ENCODE measurements around the gene MAP1B. TPM values are rescaled to one million over a fixed set of nuclear protein-coding genes. Genes with fewer than 3 reads are reported as not detected.

Gene MAP1B
- total RNA-seq, 1 donor from 2014 or later, result 22.4 TPM

- H3K27ac ChIP-seq (ENCODE audit: low read depth, low read length), result no peak overlapping the region
- H3K4me3 ChIP-seq (ENCODE audit: low read length in 3 of 3), result no peak overlapping the region
- H3K4me1 ChIP-seq (ENCODE audit: control insufficient read depth in 3 of 3, insufficient read depth in 3 of 3, low read length in 3 of 3), result no peaks in the 10 kb centered on the region
- no peak overlapping the region for H3K9ac ChIP-seq (ENCODE audit: low read depth in 1 of 3, low read length in 3 of 3)
- H3K9me3 ChIP-seq (ENCODE audit: control insufficient read depth in 3 of 3, low read length in 3 of 3), result no peaks in the 10 kb centered on the region
- H3K36me3 ChIP-seq (ENCODE audit: control insufficient read depth in 3 of 3, insufficient read depth in 3 of 3, low read length in 3 of 3), result no peaks in the 10 kb centered on the region
- peaks cover 0 to 2% (median 0%) of the 10 kb centered on the region in 3 donors for H3K27me3 ChIP-seq (ENCODE audit: control insufficient read depth in 3 of 3, insufficient read depth in 3 of 3, low read length in 3 of 3)
Observed at GRCh38 chr5:72125271-72125940, 18.1 kb downstream of the MAP1B start.

DNA sequence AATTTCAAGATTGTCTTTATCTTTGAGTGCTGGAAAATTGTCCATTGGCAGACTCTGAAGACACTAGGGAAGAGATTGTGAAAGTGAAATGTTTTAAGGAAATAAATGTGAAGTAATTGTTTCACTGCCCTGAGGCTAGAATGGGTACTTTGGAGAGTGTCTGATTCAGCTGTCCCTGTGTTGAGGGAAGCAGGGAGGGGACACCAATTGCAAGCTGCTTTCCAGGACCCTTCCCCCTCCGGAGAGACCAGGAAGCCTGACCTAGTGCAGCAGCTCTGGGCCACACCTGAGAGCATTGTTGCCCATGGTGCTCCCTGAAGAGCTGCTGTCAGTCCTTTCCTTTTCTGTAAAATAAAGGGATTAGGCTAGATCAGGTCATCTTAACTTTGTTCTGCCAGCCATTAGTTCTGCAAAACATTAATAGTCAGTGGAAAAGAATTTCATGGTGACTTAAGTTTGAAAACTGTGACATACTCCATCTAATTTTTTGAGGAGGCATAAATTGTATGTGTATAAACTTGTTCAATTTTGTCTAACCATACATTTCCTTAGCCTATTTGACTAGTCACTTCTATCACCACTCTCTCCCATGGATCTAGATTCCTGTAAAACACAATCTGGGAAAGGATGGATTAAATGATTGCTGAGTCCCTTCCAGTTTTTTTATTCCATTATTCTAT, 18.8 kb downstream of the MAP1B start:
- Histone ChIP-seq H3K27me3 (ENCODE audit: control insufficient read depth in 3 of 3, insufficient read depth in 3 of 3, low read length in 3 of 3) (peaks cover 0 to 2% (median 0%) of the 10 kb centered on the region in 3 donors), H3K9me3 (ENCODE audit: control insufficient read depth in 3 of 3, low read length in 3 of 3) (no peaks in the 10 kb centered on the region), H3K27ac (ENCODE audit: low read depth, low read length) (no peak overlapping the region), H3K4me1 (ENCODE audit: control insufficient read depth in 3 of 3, insufficient read depth in 3 of 3, low read length in 3 of 3) (no peaks in the 10 kb centered on the region), H3K9ac (ENCODE audit: low read depth in 1 of 3, low read length in 3 of 3) (no peak overlapping the region), H3K4me3 (ENCODE audit: low read length in 3 of 3) (no peak overlapping the region), H3K36me3 (ENCODE audit: control insufficient read depth in 3 of 3, insufficient read depth in 3 of 3, low read length in 3 of 3) (no peaks in the 10 kb centered on the region)

GRCh38 chr5:72126796-72127195, 19.5 kb downstream of the MAP1B start:
- no peaks in the 10 kb centered on the region for H3K9me3 ChIP-seq (ENCODE audit: control insufficient read depth in 3 of 3, low read length in 3 of 3)
- no peak overlapping the region for H3K27ac ChIP-seq (ENCODE audit: low read depth, low read length)
- no peaks in the 10 kb centered on the region for H3K36me3 ChIP-seq (ENCODE audit: control insufficient read depth in 3 of 3, insufficient read depth in 3 of 3, low read length in 3 of 3)
- H3K4me1 ChIP-seq (ENCODE audit: control insufficient read depth in 3 of 3, insufficient read depth in 3 of 3, low read length in 3 of 3), result no peaks in the 10 kb centered on the region
- no peak overlapping the region for H3K9ac ChIP-seq (ENCODE audit: low read depth in 1 of 3, low read length in 3 of 3)
- H3K27me3 ChIP-seq (ENCODE audit: control insufficient read depth in 3 of 3, insufficient read depth in 3 of 3, low read length in 3 of 3), result peaks cover 0 to under 1% (median 0%) of the 10 kb centered on the region in 3 donors
- H3K4me3 ChIP-seq (ENCODE audit: low read length in 3 of 3), result no peak overlapping the region

DNA sequence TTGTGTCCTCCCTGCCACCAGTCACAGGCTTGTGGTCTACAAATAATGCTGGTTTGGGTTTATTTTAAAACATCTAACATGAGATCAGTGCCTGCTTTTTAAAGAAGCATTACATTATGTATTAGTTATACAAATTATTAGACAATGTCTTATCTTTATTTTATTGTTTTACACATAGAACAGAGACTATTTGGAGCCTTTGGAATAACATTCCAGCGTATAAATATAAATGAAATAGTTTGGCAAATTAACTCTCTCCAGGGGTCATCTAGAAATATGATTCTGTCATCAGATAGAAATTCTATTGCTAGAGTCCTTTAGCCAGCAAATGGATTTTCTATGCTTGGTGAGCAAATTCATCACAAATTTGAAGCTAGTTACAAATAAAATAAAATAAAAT, 22.4 kb downstream of the MAP1B start:
- H3K4me1 ChIP-seq (ENCODE audit: control insufficient read depth in 3 of 3, insufficient read depth in 3 of 3, low read length in 3 of 3), result no peaks in the 10 kb centered on the region
- H3K27ac ChIP-seq (ENCODE audit: low read depth, low read length), result no peak overlapping the region
- H3K27me3 ChIP-seq (ENCODE audit: control insufficient read depth in 3 of 3, insufficient read depth in 3 of 3, low read length in 3 of 3), result no peaks in the 10 kb centered on the region
- no peak overlapping the region for H3K4me3 ChIP-seq (ENCODE audit: low read length in 3 of 3)
- H3K9me3 ChIP-seq (ENCODE audit: control insufficient read depth in 3 of 3, low read length in 3 of 3), result no peaks in the 10 kb centered on the region
- no peak overlapping the region for H3K9ac ChIP-seq (ENCODE audit: low read depth in 1 of 3, low read length in 3 of 3)
- no peaks in the 10 kb centered on the region for H3K36me3 ChIP-seq (ENCODE audit: control insufficient read depth in 3 of 3, insufficient read depth in 3 of 3, low read length in 3 of 3)

- no peaks in the 10 kb centered on the region for H3K27me3 ChIP-seq (ENCODE audit: control insufficient read depth in 3 of 3, insufficient read depth in 3 of 3, low read length in 3 of 3)
- H3K9me3 ChIP-seq (ENCODE audit: control insufficient read depth in 3 of 3, low read length in 3 of 3), result no peaks in the 10 kb centered on the region
- H3K4me1 ChIP-seq (ENCODE audit: control insufficient read depth in 3 of 3, insufficient read depth in 3 of 3, low read length in 3 of 3), result no peaks in the 10 kb centered on the region
- no peaks in the 10 kb centered on the region for H3K36me3 ChIP-seq (ENCODE audit: control insufficient read depth in 3 of 3, insufficient read depth in 3 of 3, low read length in 3 of 3)
- H3K4me3 ChIP-seq (ENCODE audit: low read length in 3 of 3), result no peak overlapping the region
- H3K27ac ChIP-seq (ENCODE audit: low read depth, low read length), result no peak overlapping the region
- H3K9ac ChIP-seq (ENCODE audit: low read depth in 1 of 3, low read length in 3 of 3), result no peak overlapping the region
Observed at GRCh38 chr5:72130351-72130761, 23.1 kb downstream of the MAP1B start.

DNA sequence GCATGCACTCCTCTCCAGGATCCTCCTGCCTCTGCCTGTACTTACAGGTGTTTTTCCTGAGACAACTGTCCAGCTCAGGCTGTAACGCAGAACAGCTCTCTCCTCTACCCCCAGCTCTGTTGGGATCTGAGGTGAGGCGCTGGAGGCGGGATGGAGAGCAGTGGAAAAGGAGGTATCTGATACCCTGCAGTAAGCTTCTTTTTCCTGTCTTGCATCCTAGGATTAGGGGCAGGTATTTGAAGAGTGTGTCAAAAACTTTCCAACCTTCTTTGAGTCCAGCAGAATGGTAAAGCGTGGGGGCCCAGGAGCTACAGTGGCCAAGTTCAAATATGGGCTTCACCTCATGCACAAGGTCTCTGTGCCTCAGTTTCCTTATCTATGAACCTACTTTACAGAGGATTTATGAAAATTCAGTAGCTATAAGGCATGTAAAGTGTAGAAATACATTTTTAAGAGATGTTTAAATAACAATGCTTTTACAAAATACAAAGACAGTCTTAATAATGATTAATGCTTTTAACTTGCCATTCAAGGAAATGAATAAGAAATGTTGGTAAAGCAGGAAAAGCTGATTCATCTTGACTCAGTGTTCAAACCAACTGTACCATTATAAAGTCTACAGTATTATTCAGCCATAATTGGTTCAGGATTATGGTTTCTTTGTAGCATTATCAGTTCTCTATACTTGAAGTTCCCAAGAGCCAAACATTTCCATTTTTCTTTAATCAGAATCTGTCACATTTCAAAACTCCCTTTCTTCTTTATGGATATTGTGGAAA, 26.1 kb downstream of the MAP1B start:
- no peaks in the 10 kb centered on the region for H3K9me3 ChIP-seq (ENCODE audit: control insufficient read depth in 3 of 3, low read length in 3 of 3)
- H3K4me1 ChIP-seq (ENCODE audit: control insufficient read depth in 3 of 3, insufficient read depth in 3 of 3, low read length in 3 of 3), result no peaks in the 10 kb centered on the region
- no peak overlapping the region for H3K27ac ChIP-seq (ENCODE audit: low read depth, low read length)
- H3K27me3 ChIP-seq (ENCODE audit: control insufficient read depth in 3 of 3, insufficient read depth in 3 of 3, low read length in 3 of 3), result no peaks in the 10 kb centered on the region
- no peak overlapping the region for H3K4me3 ChIP-seq (ENCODE audit: low read length in 3 of 3)
- H3K36me3 ChIP-seq (ENCODE audit: control insufficient read depth in 3 of 3, insufficient read depth in 3 of 3, low read length in 3 of 3), result no peaks in the 10 kb centered on the region
- H3K9ac ChIP-seq (ENCODE audit: low read depth in 1 of 3, low read length in 3 of 3), result no peak overlapping the region

GRCh38 chr5:72134226-72134899, 27.1 kb downstream of the MAP1B start:
- H3K27ac ChIP-seq (ENCODE audit: low read depth, low read length), result no peak overlapping the region
- no peaks in the 10 kb centered on the region for H3K4me1 ChIP-seq (ENCODE audit: control insufficient read depth in 3 of 3, insufficient read depth in 3 of 3, low read length in 3 of 3)

DNA sequence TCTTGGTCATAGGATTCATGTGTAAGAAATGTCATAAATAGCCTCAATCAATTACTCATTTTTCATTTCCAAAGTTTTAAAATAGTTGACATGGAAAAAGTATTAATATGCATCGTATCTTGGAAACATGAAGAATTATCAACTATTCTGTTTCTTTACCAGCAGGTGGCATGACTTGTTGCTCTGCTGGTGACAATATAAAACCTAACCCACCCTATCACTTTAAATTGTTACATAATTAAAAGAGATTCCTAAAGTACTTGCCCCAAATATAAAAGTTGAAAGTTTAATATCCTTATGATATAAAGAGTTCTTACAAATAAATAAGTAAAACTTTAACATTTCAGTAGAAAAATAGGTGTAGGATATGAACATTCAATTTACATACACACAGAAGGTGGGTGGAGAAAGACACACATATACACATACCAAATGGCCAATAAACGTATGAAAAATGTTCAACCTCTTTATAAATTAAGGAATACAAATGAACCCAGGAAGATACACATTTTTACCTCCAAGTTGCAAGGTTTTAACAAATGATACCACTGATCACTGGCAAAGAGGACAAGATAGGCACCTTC, 30.6 kb downstream of the MAP1B start:
- Histone ChIP-seq H3K4me1 (ENCODE audit: control insufficient read depth in 3 of 3, insufficient read depth in 3 of 3, low read length in 3 of 3) (peaks cover 5 to 15% (median 5%) of the 10 kb centered on the region in 3 donors), H3K9ac (ENCODE audit: low read depth in 1 of 3, low read length in 3 of 3) (no peak overlapping the region)

More at GRCh38 chr5:72134226-72134899, 27.1 kb downstream of the MAP1B start:
- Histone ChIP-seq H3K9ac (ENCODE audit: low read depth in 1 of 3, low read length in 3 of 3) (no peak overlapping the region), H3K27me3 (ENCODE audit: control insufficient read depth in 3 of 3, insufficient read depth in 3 of 3, low read length in 3 of 3) (no peaks in the 10 kb centered on the region), H3K4me3 (ENCODE audit: low read length in 3 of 3) (no peak overlapping the region), H3K36me3 (ENCODE audit: control insufficient read depth in 3 of 3, insufficient read depth in 3 of 3, low read length in 3 of 3) (no peaks in the 10 kb centered on the region), H3K9me3 (ENCODE audit: control insufficient read depth in 3 of 3, low read length in 3 of 3) (no peaks in the 10 kb centered on the region)

DNA sequence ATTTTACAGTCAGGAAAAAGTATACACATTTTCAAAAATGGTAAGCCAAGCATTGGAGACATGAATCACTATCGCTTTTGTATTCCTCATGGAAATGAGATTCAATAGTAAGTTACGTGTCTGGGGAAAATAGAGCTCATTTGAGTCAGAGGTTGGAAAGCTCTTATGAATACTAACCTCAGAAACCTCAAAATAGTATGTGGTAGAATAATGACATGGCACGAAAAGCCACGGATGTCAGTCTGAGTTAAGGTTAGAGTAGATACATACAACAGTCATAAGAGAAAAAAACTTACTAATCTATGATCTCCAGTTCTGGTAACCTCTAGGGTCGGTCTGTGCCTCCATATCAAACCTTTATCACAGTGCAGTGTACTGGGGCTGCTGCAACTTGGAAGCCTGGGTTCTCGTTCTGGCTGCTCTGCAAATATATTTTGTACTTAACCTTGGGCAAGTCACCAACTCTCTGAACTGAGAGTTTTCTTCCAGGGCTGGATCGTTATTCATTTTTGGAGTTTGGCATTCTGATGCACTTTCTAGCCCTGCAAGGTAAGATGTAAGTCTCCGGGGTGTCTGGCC, 31.8 kb downstream of the MAP1B start:
- peaks cover 5 to 15% (median 5%) of the 10 kb centered on the region in 3 donors for H3K4me1 ChIP-seq (ENCODE audit: control insufficient read depth in 3 of 3, insufficient read depth in 3 of 3, low read length in 3 of 3)
- no peaks in the 10 kb centered on the region for H3K9me3 ChIP-seq (ENCODE audit: control insufficient read depth in 3 of 3, low read length in 3 of 3)
- no peaks in the 10 kb centered on the region for H3K36me3 ChIP-seq (ENCODE audit: control insufficient read depth in 3 of 3, insufficient read depth in 3 of 3, low read length in 3 of 3)
- no peak overlapping the region for H3K4me3 ChIP-seq (ENCODE audit: low read length in 3 of 3)
- H3K9ac ChIP-seq (ENCODE audit: low read depth in 1 of 3, low read length in 3 of 3), result no peak overlapping the region
- H3K27ac ChIP-seq (ENCODE audit: low read depth, low read length), result no peak overlapping the region
- no peaks in the 10 kb centered on the region for H3K27me3 ChIP-seq (ENCODE audit: control insufficient read depth in 3 of 3, insufficient read depth in 3 of 3, low read length in 3 of 3)

More for the DNA sequence above, 30.6 kb downstream of the MAP1B start:
- no peaks in the 10 kb centered on the region for H3K9me3 ChIP-seq (ENCODE audit: control insufficient read depth in 3 of 3, low read length in 3 of 3)
- no peak overlapping the region for H3K27ac ChIP-seq (ENCODE audit: low read depth, low read length)
- no peaks in the 10 kb centered on the region for H3K36me3 ChIP-seq (ENCODE audit: control insufficient read depth in 3 of 3, insufficient read depth in 3 of 3, low read length in 3 of 3)
- no peaks in the 10 kb centered on the region for H3K27me3 ChIP-seq (ENCODE audit: control insufficient read depth in 3 of 3, insufficient read depth in 3 of 3, low read length in 3 of 3)
- no peak overlapping the region for H3K4me3 ChIP-seq (ENCODE audit: low read length in 3 of 3)
